Activated CD4-positive, alpha-beta T cell treated with anti-CD3 and anti-CD28 coated beads, Interleukin-10, Interleukin-2, amounts not matched to agents 100 ng/mL and 50 ng/mL, durations not matched to agents 16 hours and 8 hours (primary cell): Measurements from ENCODE around the gene NDUFA5.

ENCODE experiments used
- DNase-seq: peaks from one replicate; pipeline ENCODE4 v3.0.0-alpha.2; 2020

The NDUFA5 gene

GRCh38 chr7:123557398-123558288 is at the start of gene NDUFA5:
TSS of gene NDUFA5 (minus strand) at chr7:123557818. CDS start at chr7:123557795, 23 bp downstream.
- peak; percentile 98 for DNase-seq

- DNase-seq, result no peak
These were observed 47.1 kb upstream of the NDUFA5 start for GRCh38 chr7:123604739-123605138.

- no peak for DNase-seq
These were observed 45.0 kb upstream of the NDUFA5 start for GRCh38 chr7:123602648-123603047.

GRCh38 chr7:123601530-123601929 is 43.9 kb upstream of the NDUFA5 start, which contains the start of gene ASB15:
TSS of gene ASB15 (plus strand) at chr7:123601821. CDS start at chr7:123614503, 12,682 bp downstream.
- DNase-seq, result no peak

GRCh38 chr7:123600876-123601275 is 43.3 kb upstream of the NDUFA5 start:
- no peak for DNase-seq

GRCh38 chr7:123599766-123600165 is 42.1 kb upstream of the NDUFA5 start:
- DNase-seq, result no peak

GRCh38 chr7:123598657-123599056 is 41.0 kb upstream of the NDUFA5 start:
- DNase-seq, result no peak

- no peak for DNase-seq
These were observed 37.2 kb upstream of the NDUFA5 start for GRCh38 chr7:123594813-123595241.

- no peak for DNase-seq
These were observed 30.8 kb upstream of the NDUFA5 start for GRCh38 chr7:123588376-123588775.

- no peak for DNase-seq
These were observed 26.2 kb upstream of the NDUFA5 start for GRCh38 chr7:123583821-123584220.

- no peak for DNase-seq
These were observed 23.5 kb upstream of the NDUFA5 start for GRCh38 chr7:123581162-123581459.

- DNase-seq, result peak; percentile 18
These were observed 23.0 kb upstream of the NDUFA5 start for GRCh38 chr7:123580406-123581161.

GRCh38 chr7:123579416-123579815 is 21.8 kb upstream of the NDUFA5 start:
- no peak for DNase-seq

GRCh38 chr7:123573896-123574467 is 16.4 kb upstream of the NDUFA5 start:
- no peak for DNase-seq

- no peak for DNase-seq
These were observed 15.7 kb upstream of the NDUFA5 start for GRCh38 chr7:123573341-123573740.

- DNase-seq, result no peak
These were observed 14.1 kb upstream of the NDUFA5 start for GRCh38 chr7:123571684-123572083.

- DNase-seq, result no peak
These were observed 13.6 kb upstream of the NDUFA5 start for GRCh38 chr7:123571187-123571586.

- DNase-seq, result no peak
These were observed 13.0 kb upstream of the NDUFA5 start for GRCh38 chr7:123570390-123571182.

- no peak for DNase-seq
These were observed 11.9 kb upstream of the NDUFA5 start for GRCh38 chr7:123569352-123570010.

GRCh38 chr7:123562121-123562520 is 4.5 kb upstream of the NDUFA5 start:
- no peak for DNase-seq

- no peak for DNase-seq
These were observed 764 bp upstream of the NDUFA5 start for GRCh38 chr7:123558289-123558874.

GRCh38 chr7:123557016-123557397 is 611 bp downstream of the NDUFA5 start:
- no peak for DNase-seq
